SHP77 treated with DMSO at 0.1 percent for 48 hours (cell line): ENCODE measurements around the gene COL5A1.

Source experiments
- DNase-seq: peaks from one replicate; lab custom pipeline; 2025; lab: John Stamatoyannopoulos, UW

The COL5A1 gene

DNA sequence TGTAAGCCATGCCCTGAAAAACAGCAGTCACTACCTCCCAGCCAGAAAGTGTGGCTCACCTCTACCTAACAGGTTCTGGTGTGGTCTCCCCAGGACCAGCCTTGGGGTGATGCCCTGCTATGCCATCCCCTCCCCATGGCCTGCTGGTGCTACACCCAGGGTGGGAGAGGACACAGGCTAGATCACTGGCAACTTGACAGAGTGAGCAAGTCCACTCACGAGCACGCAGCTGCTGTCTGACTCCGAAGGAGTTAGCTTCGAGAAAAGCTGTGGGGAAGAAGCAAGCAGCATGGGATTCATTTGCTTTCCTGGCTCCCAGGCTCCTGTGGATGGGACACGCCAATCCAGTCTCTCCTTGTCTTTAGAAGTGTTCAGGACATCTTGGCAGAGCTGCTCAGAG lies 102.2 kb downstream of the COL5A1 start:
- DNase-seq: no peak

DNA sequence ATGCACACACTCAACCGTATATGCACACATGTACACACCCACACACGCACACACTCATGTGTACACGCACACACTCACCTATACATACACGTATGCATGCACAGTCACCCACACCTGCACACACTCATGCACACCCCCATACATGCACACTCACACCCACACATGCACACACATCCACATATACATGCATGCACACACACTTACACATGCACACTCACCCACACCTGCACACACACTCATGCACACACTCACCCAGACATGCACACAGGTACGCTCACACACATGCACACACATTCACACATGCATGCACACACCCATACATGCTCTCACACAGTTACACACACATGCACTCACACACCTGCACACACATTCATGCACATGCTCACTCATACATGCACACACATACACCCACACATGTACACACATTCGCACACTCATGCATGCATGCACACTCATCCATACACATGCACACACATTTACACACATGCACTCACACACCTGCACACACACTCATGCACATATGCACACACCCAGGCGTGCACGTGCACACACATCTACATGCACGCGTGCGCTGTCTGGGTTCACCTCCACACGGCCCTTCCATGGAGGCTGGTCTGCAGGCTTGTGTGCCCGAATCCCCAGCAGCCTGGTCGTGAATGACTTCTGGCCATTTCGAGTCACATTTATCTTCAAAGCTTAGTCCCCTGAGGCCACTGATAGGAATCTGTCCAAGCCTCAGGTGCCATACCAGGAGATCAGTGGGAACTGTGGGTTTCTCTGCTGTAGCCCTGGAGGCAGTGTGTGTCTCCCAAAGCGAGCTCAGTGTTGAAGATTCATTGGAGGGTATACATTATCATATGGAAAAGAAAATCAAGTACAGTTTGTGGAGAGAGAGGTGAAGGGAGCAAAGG lies 103.0 kb downstream of the COL5A1 start:
- no peak for DNase-seq

DNA sequence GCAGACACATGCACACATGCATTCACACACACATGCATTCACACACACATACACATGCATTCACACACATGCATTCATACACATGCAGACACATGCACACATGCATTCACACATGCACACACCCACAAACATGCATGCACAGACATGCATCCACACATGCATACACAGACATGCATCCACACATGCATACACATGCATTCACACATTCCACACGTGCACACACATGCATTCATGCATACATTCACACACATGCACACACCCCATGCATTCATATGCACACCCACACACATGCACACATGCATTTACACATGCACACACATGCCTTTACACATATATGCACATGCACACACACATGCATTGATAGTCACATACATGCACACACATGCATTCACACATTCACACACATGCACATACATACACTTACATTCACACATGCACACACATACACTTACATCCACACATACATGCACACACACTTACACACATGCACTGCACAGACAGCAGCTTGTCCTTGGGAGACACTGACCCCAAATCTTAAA lies 106.4 kb downstream of the COL5A1 start:
- DNase-seq: no peak

DNA sequence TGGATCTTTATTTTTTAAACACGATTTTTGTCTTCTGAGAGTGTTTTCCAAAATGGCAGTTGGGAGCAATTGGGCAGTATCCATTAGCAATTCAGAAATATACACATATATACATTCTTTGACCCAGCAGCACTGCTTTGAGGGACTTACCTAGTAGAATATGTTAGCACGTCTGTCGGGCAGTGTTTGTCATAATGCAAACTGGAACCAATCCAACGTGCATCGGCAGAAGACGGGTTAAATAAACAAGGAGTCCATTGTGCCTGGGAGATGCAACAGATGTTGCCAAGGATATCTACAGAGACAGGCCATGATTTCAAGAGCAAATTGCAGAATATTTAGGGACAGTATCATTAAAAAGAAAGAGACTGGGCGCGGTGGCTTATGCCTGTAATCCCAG lies 107.0 kb downstream of the COL5A1 start:
- DNase-seq: no peak

DNA sequence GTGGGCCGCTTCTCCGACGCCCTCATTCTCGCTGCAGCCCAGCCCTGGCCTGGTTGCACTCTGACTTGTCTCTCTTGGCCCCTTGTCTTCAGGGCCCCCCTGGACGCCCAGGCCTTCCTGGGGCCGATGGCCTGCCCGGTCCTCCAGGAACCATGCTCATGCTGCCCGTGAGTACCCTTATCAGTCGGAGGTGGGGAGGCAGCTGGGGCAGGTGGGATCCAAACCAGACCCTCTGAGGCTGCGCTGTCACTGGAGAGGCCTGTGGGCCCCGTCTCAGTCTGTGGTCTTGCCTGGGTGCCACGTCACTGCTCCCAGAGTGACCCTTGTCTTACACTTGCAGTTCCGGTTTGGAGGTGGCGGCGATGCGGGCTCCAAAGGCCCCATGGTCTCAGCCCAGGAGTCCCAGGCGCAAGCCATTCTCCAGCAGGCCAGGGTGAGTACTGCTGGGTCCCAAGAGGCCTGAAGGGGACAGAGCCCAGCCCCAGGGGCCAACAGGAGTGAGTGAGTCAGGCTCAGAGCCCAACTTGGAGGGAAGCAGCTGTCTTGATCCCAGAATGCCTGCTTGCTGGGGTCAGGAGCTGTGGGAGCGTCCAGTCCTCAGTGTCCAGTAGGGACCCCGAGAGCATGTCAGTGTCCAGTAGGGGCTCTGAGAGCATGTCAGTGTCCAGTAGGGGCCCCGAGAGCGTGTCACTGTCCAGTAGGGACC lies 109.0 kb downstream of the COL5A1 start:
- DNase-seq: no peak

DNA sequence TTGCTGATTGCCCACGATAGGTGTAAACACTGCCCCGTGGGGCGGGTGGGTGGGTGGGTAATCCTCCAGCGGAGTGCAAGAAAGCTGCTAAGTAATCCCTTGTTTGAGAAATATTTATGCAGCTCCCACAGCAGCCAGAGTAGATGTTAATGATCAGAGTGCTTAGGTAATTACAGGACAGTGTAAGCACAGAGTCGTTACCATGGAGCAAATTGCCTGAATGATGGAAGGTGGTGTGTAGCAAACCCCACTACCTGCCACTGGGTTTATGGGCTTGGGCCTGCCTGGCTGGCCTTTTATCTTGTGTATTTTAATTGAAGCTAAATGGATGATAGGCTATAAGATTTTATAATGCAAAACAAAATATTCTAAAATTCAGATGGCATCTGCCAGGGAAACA lies 110.0 kb downstream of the COL5A1 start:
- DNase-seq: no peak

DNA sequence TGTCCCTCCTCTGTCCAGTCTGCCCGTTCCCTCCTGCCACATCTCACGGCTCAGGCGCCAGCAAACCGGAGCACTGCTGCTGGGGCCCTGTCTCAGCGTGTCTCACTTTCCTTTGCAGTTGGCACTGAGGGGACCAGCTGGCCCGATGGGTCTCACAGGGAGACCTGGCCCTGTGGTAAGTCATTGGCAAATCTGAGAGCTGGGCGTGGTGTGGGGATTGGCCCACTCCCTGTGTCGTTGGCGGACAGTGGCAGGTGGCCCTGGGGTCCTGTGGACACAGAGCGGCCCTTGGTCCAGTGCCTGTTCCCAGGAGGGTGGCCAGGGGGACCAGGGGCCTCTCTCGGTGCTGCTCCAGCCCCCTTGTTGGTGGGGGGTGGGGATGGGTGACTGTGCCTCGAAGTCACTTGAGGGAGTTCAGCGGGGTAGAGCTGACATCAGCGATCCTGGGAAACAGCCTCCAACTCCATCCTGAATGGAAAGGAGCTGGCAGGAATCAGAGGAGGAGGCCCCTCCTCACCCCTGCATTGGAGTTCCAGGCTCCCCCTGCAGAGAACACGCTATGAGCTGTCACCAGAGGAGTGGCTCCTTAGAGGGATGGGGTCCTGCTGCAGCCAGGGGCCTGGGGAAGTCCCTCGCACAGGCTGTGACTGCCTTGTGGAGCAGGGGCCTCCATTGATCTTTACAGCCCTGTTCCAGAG lies 111.0 kb downstream of the COL5A1 start:
- DNase-seq: no peak

DNA sequence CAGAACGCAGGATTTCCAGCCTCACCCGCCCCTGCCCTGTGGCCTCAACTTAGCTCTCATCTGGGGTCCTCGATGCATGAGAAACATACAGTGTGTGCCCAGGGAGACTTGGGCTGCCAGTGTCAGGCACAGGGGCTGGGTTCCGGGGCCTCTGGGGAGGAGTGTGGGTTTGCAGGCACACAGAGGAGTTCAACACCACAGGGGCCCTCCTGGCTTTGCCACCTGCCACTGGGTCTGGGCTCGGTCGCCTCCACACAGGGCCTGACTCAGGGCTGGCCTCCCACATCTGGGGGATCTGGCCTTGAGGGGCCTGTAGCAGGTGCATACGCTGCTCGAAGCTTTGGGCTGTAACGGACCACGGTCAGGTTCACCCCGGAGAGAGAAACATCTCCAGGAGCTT lies 111.6 kb downstream of the COL5A1 start:
- DNase-seq: no peak

DNA sequence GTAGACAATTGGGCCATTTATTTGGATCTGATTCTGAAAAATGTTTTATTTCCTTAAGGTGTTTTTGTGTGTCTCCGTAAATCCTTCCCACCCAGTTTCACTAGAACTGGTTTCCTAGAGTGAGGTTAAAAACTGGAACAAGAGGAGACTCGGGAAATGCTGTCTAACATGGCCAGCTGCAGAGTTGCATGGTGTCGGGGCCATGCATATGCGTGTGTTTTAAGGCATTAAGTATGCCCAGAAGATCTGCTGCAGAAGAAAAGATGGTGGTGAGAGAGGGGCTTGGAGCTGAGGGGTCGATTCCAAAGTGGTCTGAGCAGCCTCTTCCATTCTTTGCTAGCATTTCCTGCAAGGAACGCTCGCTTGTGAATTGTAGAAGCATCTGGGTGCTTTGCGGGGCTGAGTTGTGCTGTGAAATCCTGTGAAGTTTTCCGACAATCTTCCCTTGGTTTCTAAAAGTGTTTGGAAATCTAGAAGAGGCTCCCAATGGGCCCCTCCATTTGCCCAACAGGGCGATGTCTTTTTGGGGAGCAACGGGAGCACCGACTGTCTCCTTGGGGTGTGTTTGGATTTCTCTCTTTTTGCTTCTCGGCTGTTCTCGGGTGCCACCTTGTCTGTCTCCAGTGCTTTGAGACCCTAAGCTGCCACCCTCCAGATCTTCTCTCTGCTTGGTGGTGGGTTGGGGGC lies 113.8 kb downstream of the COL5A1 start:
- no peak for DNase-seq

DNA sequence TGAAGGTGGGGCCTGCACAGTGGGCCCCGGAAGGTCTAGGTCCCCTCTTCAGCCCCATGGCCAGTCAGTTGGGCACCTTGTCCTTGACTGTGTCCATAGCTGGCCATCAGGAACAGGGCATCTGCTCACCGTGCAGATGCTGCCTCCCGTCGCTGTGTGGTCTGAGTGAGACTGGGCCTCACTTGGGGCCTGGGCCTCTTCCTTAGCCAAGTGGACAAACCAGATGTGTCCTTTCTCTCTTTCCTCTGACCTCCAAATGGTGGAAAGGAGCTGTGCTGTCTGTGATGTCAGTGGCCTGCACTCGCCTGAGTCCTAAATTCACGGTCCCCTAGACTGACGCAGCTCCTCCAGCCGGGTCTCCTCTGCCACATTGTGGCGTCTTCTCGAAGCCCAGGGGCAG lies 114.5 kb downstream of the COL5A1 start:
- no peak for DNase-seq

DNA sequence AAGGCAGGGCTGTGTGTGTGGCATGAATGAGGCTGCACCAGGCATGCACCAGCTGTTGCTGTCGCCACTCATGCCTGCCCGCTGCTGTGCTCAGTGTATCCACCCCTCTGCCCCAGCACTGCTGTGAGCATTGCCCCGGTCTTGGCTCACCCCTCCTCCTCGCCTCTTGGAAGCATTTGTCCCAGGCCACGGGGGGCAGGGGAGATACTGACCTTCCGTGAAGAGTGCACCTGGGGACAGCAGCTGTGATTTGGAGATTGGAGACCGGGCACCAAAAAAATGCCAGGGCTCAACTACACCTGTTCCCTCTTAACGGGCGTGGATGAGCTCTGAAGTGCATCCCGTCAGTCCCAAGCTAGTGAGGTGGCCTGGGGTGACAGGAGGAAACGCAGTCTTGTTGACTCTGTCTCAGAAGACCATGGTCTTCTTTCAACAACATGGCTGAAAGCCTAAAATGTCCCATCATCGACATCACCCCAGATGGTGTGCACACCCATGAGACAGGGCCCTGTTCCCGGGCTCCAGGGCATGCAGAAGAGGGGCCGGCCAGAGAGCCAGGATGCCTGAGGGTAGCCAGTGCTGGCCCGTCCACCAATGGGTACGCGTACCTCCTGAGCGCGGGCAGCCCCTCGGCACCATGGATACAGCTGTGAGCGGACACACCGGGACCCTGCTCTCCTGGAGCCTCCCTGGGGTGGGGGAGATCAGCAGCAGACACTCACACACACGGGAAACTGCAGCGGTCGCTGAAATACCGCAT lies 115.8 kb downstream of the COL5A1 start:
- DNase-seq: no peak

DNA sequence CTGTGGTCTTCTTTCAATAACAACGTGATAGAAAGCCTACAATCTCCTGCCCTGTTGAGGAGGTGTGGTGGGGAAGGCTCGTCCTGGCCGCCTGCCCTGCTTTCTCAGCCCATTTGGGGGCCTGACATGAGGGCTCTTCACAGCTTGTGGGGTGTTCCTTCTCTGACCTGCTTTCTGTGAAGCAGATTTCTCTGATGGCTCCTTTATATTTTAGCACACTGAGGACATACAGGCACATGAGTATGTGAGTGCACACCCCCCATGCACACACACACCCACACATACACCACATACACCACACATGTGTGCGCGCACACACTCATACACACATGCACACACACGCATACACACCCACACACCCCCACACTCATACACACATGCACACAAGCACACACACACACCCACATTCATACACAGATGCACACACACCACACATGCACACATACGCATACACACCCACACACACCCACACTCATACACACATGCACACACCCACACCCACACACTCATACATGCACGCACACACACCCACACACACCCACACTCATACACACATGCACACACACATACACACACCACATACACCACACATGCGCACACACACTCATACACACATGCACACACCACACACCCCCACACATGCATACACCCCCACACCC lies 117.5 kb downstream of the COL5A1 start:
- DNase-seq: no peak

DNA sequence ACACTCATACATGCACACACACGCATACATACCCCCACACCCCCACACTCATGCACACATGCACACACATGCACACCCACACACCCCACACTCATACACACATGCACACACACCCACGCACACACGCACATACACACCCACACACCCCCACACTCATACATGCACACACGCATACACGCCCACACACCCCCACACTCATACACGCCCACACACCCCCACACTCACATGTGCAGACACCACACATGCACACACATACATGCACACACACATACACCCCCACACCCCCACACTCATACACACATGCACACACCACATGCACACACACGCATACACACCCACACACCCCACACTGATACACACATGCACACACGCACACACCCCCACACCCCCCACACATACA lies 118.3 kb downstream of the COL5A1 start:
- no peak for DNase-seq

DNA sequence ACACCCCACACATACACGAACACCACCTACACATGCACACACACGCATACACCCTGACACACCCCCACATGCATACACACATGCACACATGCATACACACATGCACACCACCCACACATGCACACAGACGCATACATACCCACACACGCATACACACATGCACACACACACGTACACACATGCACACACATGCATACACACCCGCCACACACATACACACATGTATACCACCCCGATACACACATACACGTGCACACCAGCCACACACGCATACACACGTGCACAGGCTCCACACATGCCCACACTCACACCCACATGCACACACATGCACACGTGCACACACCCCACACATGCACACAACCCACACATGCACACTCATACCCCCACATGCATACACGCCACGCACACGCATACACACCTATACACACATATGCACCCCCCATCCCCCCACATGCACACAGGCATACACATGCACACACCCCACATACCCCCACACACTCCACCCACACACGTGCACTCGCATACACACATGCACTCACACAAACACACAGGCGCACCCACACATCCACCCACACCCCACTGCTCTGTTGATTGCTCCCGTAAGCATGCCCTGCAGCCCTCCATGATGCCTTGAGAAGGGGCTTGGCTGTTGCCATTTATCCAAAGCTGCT lies 119.3 kb downstream of the COL5A1 start:
- no peak for DNase-seq

DNA sequence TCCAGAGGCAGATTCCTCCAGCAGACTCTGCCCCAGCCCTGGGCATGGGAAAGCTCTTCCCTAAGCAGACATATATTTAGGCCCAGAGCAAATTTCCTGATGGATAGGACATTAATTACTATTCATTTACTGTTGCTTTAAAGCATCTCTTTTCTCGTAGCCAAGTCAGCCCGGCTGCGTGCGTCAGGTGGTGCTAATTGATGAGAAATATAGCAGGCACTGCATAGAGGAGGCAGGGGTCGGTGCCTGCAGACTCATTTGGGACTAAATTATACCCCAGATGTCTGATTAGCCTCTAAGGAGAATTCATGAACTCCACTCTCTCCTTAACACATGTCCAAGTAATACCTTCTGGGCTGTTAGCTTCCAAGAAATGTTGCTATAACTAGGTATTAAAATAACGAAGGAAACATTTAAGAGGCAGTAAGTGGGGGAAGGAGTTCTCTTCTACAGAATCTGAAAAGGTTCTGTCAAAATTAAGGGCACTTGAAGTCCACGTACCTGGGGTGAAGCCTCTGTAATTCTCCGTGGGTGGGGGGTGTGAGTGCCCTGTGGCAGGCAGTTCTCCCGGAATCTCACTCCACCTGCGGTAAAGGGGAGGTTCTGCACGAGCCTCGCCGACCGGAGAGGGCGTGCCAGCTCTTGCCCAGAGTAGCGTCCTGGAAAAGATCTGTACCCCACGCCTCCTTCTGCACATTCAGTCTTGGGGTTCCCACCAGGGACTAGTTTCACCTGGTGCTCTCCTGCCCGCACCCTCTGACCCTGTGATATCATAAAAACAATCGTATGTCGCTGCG lies 123.1 kb downstream of the COL5A1 start:
- no peak for DNase-seq

DNA sequence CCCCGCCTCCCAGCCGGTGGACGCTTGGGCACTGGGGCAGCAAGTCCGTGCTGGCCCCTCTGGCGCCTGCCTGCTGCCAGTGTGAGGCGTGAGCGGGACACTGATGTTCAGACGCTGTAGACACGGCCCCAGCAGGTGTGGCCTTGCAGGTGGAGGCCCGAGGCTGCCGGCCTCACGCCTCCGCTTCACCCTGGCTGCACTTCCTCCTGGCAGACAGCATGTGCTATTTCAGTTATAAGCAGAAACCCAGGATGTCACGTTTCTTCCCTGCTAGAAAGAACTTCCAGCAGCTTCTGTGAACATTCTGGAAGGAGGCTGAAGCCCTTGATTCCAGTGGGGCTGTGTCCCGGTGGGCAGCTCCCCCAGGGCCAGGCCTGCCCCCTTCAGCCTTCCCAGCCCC lies 124.2 kb downstream of the COL5A1 start:
- DNase-seq: no peak

DNA sequence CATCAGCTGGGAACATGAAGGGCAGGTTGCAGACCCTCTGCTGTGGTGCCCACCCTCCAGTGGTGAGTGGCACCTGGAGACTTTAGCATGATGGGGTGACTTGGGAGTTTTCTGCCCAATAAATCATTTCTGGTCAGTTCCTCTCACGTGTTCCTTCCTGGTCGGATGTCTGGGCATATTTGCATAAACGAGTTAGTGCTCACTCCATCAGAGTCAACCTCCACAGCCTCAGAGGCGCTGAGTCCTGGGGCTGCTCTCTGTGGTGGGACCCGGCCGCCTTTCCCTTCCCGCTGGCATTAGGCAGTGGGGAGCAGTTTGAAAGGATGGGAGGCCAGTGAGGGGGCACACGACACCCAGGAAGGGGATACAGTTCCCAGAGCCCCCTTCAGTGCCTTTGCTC lies 125.0 kb downstream of the COL5A1 start:
- no peak for DNase-seq

DNA sequence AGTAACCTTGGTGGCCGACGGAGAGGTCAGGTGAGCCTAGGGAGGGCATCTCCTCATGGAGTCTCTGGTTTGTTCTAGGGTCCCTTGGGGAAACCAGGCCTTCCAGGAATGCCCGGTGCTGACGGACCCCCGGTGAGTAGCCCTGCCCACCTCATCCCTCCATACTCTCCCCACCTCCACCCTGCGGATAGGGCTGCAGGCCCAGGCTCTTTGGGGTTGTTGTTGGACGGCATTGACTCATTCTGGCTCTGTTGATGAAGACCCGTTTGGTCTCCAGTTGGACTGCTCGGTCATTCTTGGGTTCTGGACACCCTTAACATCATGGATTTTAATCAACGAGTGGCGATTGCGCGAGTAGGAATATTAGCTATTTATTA lies 126.7 kb downstream of the COL5A1 start:
- no peak for DNase-seq

DNA sequence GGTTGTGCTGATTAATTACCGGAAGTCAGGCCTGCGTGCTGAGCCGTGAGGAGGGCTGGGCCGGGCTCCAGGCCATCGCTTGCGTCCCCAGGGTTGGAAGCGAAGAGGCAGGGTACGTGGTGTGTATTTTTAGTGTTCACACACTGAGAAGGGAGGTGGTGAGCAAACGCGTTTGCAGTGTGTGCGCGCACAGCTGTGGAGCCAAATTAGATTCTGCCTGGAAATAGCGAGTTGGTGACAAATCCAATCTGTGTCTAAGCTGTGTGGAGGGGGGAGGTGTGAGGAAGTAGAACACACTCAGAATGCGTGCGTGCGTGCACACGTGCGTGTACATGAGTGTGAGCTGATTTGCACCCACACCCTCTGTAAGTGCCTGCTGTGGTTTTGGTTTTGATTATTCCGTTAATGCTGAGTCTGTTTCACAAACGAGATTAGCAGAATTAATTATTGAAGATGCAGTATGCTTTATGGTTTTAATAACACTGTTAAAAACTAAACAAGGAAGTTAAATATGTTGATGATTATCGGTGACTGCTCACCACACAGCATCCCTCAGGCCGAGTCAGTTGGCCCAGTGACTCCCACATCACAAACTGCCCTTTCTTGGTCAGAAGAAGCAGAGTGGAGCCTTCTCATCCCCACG lies 127.2 kb downstream of the COL5A1 start:
- no peak for DNase-seq
